ENCODE measurements around the gene CASKIN1.
"Not testable (repeated sequence)": the region's sequence is repeated elsewhere in the genome, so short reads cannot be mapped to it uniquely, and the experiment has no call there.

CASKIN1 gene

GRCh38 chr16:2155091-2155950, 41.1 kb downstream of the CASKIN1 start, which contains the start of gene TRAF7:
TRAF7 (plus strand) TSS chr16:2155782; CDS start chr16:2163921, 8,139 bp downstream.
- peak; percentile 96 for DNase-seq

GRCh38 chr16:2154533-2155090, 41.8 kb downstream of the CASKIN1 start:
- DNase-seq = peak; percentile 46

GRCh38 chr16:2152695-2153506, 43.5 kb downstream of the CASKIN1 start:
- peak; percentile 52 for DNase-seq

- peak; percentile 27 for DNase-seq
Measured at GRCh38 chr16:2151188-2152091, 45.0 kb downstream of the CASKIN1 start.

- DNase-seq = peak; percentile 33
Measured at GRCh38 chr16:2150418-2151187, 45.8 kb downstream of the CASKIN1 start.

- peak; percentile 28 for DNase-seq
Measured at GRCh38 chr16:2149630-2150417, 46.6 kb downstream of the CASKIN1 start.

- DNase-seq = peak; percentile 29
Measured at GRCh38 chr16:2148714-2149629, 47.4 kb downstream of the CASKIN1 start.

- DNase-seq = peak; percentile 59
Measured at GRCh38 chr16:2147981-2148671, 48.3 kb downstream of the CASKIN1 start, which contains the start of gene RAB26. RAB26 (plus strand) TSS chr16:2148625; CDS start chr16:2148784, 159 bp downstream.

GRCh38 chr16:2147378-2147777, 49.0 kb downstream of the CASKIN1 start:
- DNase-seq = no peak

GRCh38 chr16:2145843-2146242, 50.6 kb downstream of the CASKIN1 start:
- no peak for DNase-seq

- DNase-seq = no peak
Measured at GRCh38 chr16:2143878-2144485, 52.4 kb downstream of the CASKIN1 start.

- no peak for DNase-seq
Measured at GRCh38 chr16:2142942-2143877, 53.2 kb downstream of the CASKIN1 start.

GRCh38 chr16:2135770-2136490, 60.5 kb downstream of the CASKIN1 start, which contains the start of gene PKD1:
PKD1 (minus strand) TSS chr16:2135898; CDS start chr16:2135689, 209 bp downstream.
- peak; percentile 99 for DNase-seq

GRCh38 chr16:2135071-2135470, 61.3 kb downstream of the CASKIN1 start:
- peak; percentile 23 for DNase-seq

GRCh38 chr16:2133797-2134196, 62.6 kb downstream of the CASKIN1 start:
- not testable (repeated sequence) for DNase-seq

- DNase-seq = not testable (repeated sequence)
Measured at GRCh38 chr16:2129890-2130447, 66.4 kb downstream of the CASKIN1 start.

Measured in stimulated activated CD4-positive, alpha-beta T cell treated with anti-CD3 and anti-CD28 coated beads, Interleukin-4, amount 100 ng/mL, for 1 hour (primary cell).